HG03575 (cell line): Measurements from ENCODE around the gene CAMTA1.

Source experiments
- ATAC-seq: cut with Tn5 transposase; IDR thresholded peaks from one replicate; pipeline ENCODE4 v1.9.1; 2021; ENCODE audit not compliant: unreplicated experiment, insufficient number of reproducible peaks, low FRiP score; ENCODE audit errors: extremely low read depth

Gene CAMTA1

GRCh38 chr1:7527733-7528045 lies 742.4 kb downstream of the CAMTA1 start:
- no peak for ATAC-seq

GRCh38 chr1:7528386-7529198 lies 743.3 kb downstream of the CAMTA1 start:
- ATAC-seq = no peak

GRCh38 chr1:7529917-7530316 lies 744.7 kb downstream of the CAMTA1 start:
- ATAC-seq = no peak

- no peak for ATAC-seq
Observed at GRCh38 chr1:7531562-7532340, 746.5 kb downstream of the CAMTA1 start.

GRCh38 chr1:7533006-7533405 lies 747.8 kb downstream of the CAMTA1 start:
- no peak for ATAC-seq

GRCh38 chr1:7534061-7534825 lies 749.0 kb downstream of the CAMTA1 start:
- ATAC-seq = no peak

GRCh38 chr1:7535016-7535415 lies 749.8 kb downstream of the CAMTA1 start:
- no peak for ATAC-seq

- ATAC-seq = no peak
Observed at GRCh38 chr1:7535934-7536878, 751.0 kb downstream of the CAMTA1 start.

- ATAC-seq = no peak
Observed at GRCh38 chr1:7536891-7537591, 751.8 kb downstream of the CAMTA1 start.

- ATAC-seq = no peak
Observed at GRCh38 chr1:7538033-7538432, 752.8 kb downstream of the CAMTA1 start.

- ATAC-seq = no peak
Observed at GRCh38 chr1:7538849-7539768, 753.9 kb downstream of the CAMTA1 start.

GRCh38 chr1:7539769-7540175 lies 754.5 kb downstream of the CAMTA1 start:
- ATAC-seq = no peak

GRCh38 chr1:7540816-7541215 lies 755.6 kb downstream of the CAMTA1 start:
- ATAC-seq = no peak

- no peak for ATAC-seq
Observed at GRCh38 chr1:7541629-7542028, 756.4 kb downstream of the CAMTA1 start.

- no peak for ATAC-seq
Observed at GRCh38 chr1:7543718-7544090, 758.5 kb downstream of the CAMTA1 start.

GRCh38 chr1:7549277-7550161 lies 764.3 kb downstream of the CAMTA1 start:
- no peak for ATAC-seq
